Thoracic aorta endothelial cell (primary cell): ENCODE results near the gene MON2. TPM values are rescaled to one million over a fixed set of nuclear protein-coding genes. Genes with fewer than 3 reads are reported as not detected.
A peak's percentile ranks its signal among the peaks of the same experiment; 100 is the strongest.

Experiments
- small RNA-seq: library from RNA; depleted of rRNA; stranded (forward); fragments of <200 nt; gene quantifications from one replicate; pipeline ENCODE3, GENCODE V24; 2012
- total RNA-seq: library from RNA; depleted of rRNA; stranded (reverse); fragments of >200 nt; gene quantifications from 2 replicates; pipeline ENCODE4 v1.2.3, GENCODE V29; 2012

MON2 gene
- 71.9 and 80.4 TPM in 2 replicates for total RNA-seq

GRCh38 chr12:62466594-62467491 lies at the start of gene MON2:
Gene MON2 (plus strand): TSS chr12:62466826. CDS start chr12:62467208, 382 bp downstream.

Small RNAs within 50 kb of the gene (small RNA-seq; reads per million reads assigned to genes)
- gene MIRLET7I (1,059 reads per million, percentile 100 among the genes with 10 or more reads in this experiment), gene RNU6-399P (not detected)

Other genes starting within 250 kb of the MON2 start
- gene USP15, start 206.4 kb upstream of the MON2 start, total RNA-seq, result 92.9 and 105 TPM in 2 replicates